Stomach (tissue), 9 donors: Measurements from ENCODE around the gene SLC5A10. TPM values are rescaled to one million over a fixed set of nuclear protein-coding genes. Genes with fewer than 3 reads are reported as not detected.
"Not testable (repeated sequence)": the region's sequence is repeated elsewhere in the genome, so short reads cannot be mapped to it uniquely, and the experiment has no call there.

Experiments
- DNase-seq, 2 donors: peaks; one replicate each; pipeline versions ENCODE4 v3.0.0 to v3.0.0-alpha.2; 2013 to 2019
- H3K27ac ChIP-seq, 5 donors: fragments of 200-600 bp in 4 of 5; sonication (generic) in 4 of 5; one replicate each; pipeline ENCODE4 v1.5.1; 2013 to 2019; ENCODE audit warnings: mild to moderate bottlenecking in 1 of 5, moderate library complexity in 1 of 5
- H3K27me3 ChIP-seq, 3 donors: fragments of 200-600 bp; sonication (generic); one replicate each; pipeline ENCODE4 v1.5.1; 2017 to 2019; ENCODE audit warnings: mixed run types in 1 of 3
- H3K36me3 ChIP-seq, 4 donors: fragments of 200-600 bp; sonication (generic); 1 replicate in 3 of 4; 2 replicates in 1 of 4; pipeline ENCODE4 v1.5.1; 2016 to 2019
- H3K4me1 ChIP-seq, 4 donors: fragments of 200-600 bp; sonication (generic); one replicate each; pipeline ENCODE4 v1.5.1; 2016 to 2019
- H3K4me3 ChIP-seq, 4 donors: fragments of 200-600 bp; sonication (generic) in 3 of 4; one replicate each; pipeline ENCODE4 v1.5.1; 2016 to 2019; ENCODE audit warnings: mild to moderate bottlenecking in 1 of 4
- H3K9me3 ChIP-seq, 4 donors: fragments of 200-600 bp; sonication (generic); one replicate each; pipeline ENCODE4 v1.5.1; 2016 to 2019
- CTCF ChIP-seq, 7 experiments: fragments of 450-650 bp in 4 of 7; fragments of 200-600 bp in 3 of 7; sonication (generic) in 3 of 7; IDR thresholded peaks; one replicate each; pipeline ENCODE4 v1.5.1; 2016 to 2019; ENCODE audit warnings: antibody characterized with exemption in 7 of 7, control low read depth in 2 of 7, mild to moderate bottlenecking in 1 of 7
- EP300 ChIP-seq: sonication (generic); formaldehyde crosslinking; IDR thresholded peaks from one replicate; pipeline ENCODE4 v1.6.1; 2017; ENCODE audit warnings: antibody characterized with exemption
- POLR2A ChIP-seq, 4 donors: fragments of 450-650 bp; IDR thresholded peaks; one replicate each; pipeline ENCODE4 v1.6.1; 2016; ENCODE audit warnings: antibody characterized with exemption in 4 of 4, control low read depth in 2 of 4, mild to moderate bottlenecking in 1 of 4, moderate library complexity in 1 of 4
- POLR2AphosphoS5 ChIP-seq, 3 donors: sonication (generic); formaldehyde crosslinking; IDR thresholded peaks; one replicate each; pipeline ENCODE4 v1.6.1; 2016; ENCODE audit warnings: antibody characterized with exemption in 3 of 3
- WGBS, 5 donors: extraction: QIAGEN DNeasy Blood & Tissue Kit in 3 of 5; methylation state at CpG; one replicate each; pipeline versions ENCODE4 v1.1.5 to v1.1.7; 2013 to 2018; 5-methylcytosine and 5-hydroxymethylcytosine counted together
- intact Hi-C: fragments of 100-400 bp; cut with DNase I; formaldehyde crosslinking; loops from one replicate; pipeline ENCODE4 v1.15.1; 2023; ENCODE audit warnings: low total_unique reads
- polyA plus RNA-seq, 3 donors: library from polyadenylated mRNA; stranded (reverse); fragments of 200-250 nt; gene quantifications; one replicate each; pipeline ENCODE4 v1.2.3, GENCODE V29; 2013
- total RNA-seq, 5 donors: library from RNA; depleted of rRNA; stranded (reverse); fragments of >200 nt; gene quantifications; one replicate each; pipeline versions ENCODE4 v1.1.0 to v1.2.3, GENCODE V29; 2014 to 2016
- donor health status: healthy with polysubstance abuse.
- donor health status: Bipolar disorder and iron deficiency.
- donor health status: healthy.

SLC5A10 gene
- total and polyA plus RNA-seq, 8 donors = 0.06 to 0.46 (median 0.13) TPM; not detected in 5

GRCh38 chr17:18920911-18921441 is 31.0 kb upstream of the SLC5A10 start:
- peaks cover 14 to 47% (median 28%) of the 10 kb centered on the region in 4 donors for H3K4me1 ChIP-seq
- DNase-seq = no peak
- 20 to 39% (median 32%) methylated on average over 6 of the region's 6 CpGs for WGBS, 5 donors
- intact Hi-C loops = no loop called here
- peak overlapping the region in 4 of 5 donors; percentile 27 to 67 (median 49) for H3K27ac ChIP-seq
- no peak overlapping the region for H3K4me3 ChIP-seq
- H3K9me3 ChIP-seq = no peaks in the 10 kb centered on the region
- TF ChIP-seq POLR2AphosphoS5 (IDR thresholded peaks at IDR 0.05) = no peak
- no peak for TF ChIP-seq CTCF (IDR thresholded peaks at IDR 0.05)
- no peak for TF ChIP-seq EP300
- TF ChIP-seq POLR2A (IDR thresholded peaks at IDR 0.05) = no peak
- H3K27me3 ChIP-seq = no peaks in the 10 kb centered on the region
- peaks cover 10 to 46% (median 33%) of the 10 kb centered on the region in 4 donors for H3K36me3 ChIP-seq

- no peak for TF ChIP-seq EP300
- TF ChIP-seq POLR2A (IDR thresholded peaks at IDR 0.05) = no peak
- no peak for TF ChIP-seq CTCF (IDR thresholded peaks at IDR 0.05)
- no peak for TF ChIP-seq POLR2AphosphoS5 (IDR thresholded peaks at IDR 0.05)
Measured at GRCh38 chr17:18921485-18921884, 30.5 kb upstream of the SLC5A10 start.

GRCh38 chr17:18921912-18922451 is 30.0 kb upstream of the SLC5A10 start:
- peak in 1 of 2 donors; percentile 48 for DNase-seq
- no peaks in the 10 kb centered on the region for H3K9me3 ChIP-seq
- intact Hi-C loops = no loop called here
- peak overlapping the region in 4 of 5 donors; percentile 27 to 67 (median 49) for H3K27ac ChIP-seq
- H3K27me3 ChIP-seq = no peaks in the 10 kb centered on the region
- H3K36me3 ChIP-seq = peaks cover 0 to 39% (median 24%) of the 10 kb centered on the region in 4 donors
- TF ChIP-seq CTCF (IDR thresholded peaks at IDR 0.05) = no peak
- TF ChIP-seq POLR2A (IDR thresholded peaks at IDR 0.05) = no peak
- TF ChIP-seq POLR2AphosphoS5 (IDR thresholded peaks at IDR 0.05) = no peak
- TF ChIP-seq EP300 = no peak
- H3K4me1 ChIP-seq = peaks cover 14 to 47% (median 28%) of the 10 kb centered on the region in 4 donors
- no peak overlapping the region for H3K4me3 ChIP-seq
- 42 to 64% (median 50%) methylated on average over 4 of the region's 4 CpGs for WGBS, 5 donors

More at GRCh38 chr17:18921485-18921884, 30.5 kb upstream of the SLC5A10 start:
- intact Hi-C loops = no loop called here
- no peak overlapping the region for H3K4me3 ChIP-seq
- peak overlapping the region in 4 of 5 donors; percentile 27 to 67 (median 49) for H3K27ac ChIP-seq
- peaks cover 14 to 47% (median 28%) of the 10 kb centered on the region in 4 donors for H3K4me1 ChIP-seq
- DNase-seq = no peak
- H3K36me3 ChIP-seq = peaks cover 5 to 40% (median 28%) of the 10 kb centered on the region in 4 donors
- 60 to 80% (median 68%) methylated on average over 2 of the region's 2 CpGs for WGBS, 5 donors
- H3K27me3 ChIP-seq = no peaks in the 10 kb centered on the region
- H3K9me3 ChIP-seq = no peaks in the 10 kb centered on the region

- peak overlapping the region in 2 of 5 donors; percentile 58 to 67 for H3K27ac ChIP-seq
- WGBS, 5 donors = 96 to 99% (median 96%) methylated on average over 7 of the region's 7 CpGs
- intact Hi-C loops = not testable (repeated sequence)
Measured at GRCh38 chr17:18922596-18922995, 29.4 kb upstream of the SLC5A10 start.

GRCh38 chr17:18925187-18925586 is 26.8 kb upstream of the SLC5A10 start:
- Histone ChIP-seq H3K9me3 (no peaks in the 10 kb centered on the region), H3K4me3 (no peak overlapping the region), H3K4me1 (peaks cover 14 to 38% (median 21%) of the 10 kb centered on the region in 4 donors), H3K27me3 (no peaks in the 10 kb centered on the region), H3K36me3 (peaks cover 15 to 53% (median 39%) of the 10 kb centered on the region in 4 donors), H3K27ac (no peak overlapping the region)
- TF ChIP-seq POLR2A (IDR thresholded peaks at IDR 0.05) = no peak
- no peak for TF ChIP-seq CTCF (IDR thresholded peaks at IDR 0.05)
- no peak for TF ChIP-seq POLR2AphosphoS5 (IDR thresholded peaks at IDR 0.05)
- TF ChIP-seq EP300 = no peak
- WGBS, 5 donors = 95 to 100% (median 100%) methylated on average over 1 of the region's 1 CpG
- intact Hi-C loops = no loop called here
- no peak for DNase-seq

More at GRCh38 chr17:18922596-18922995, 29.4 kb upstream of the SLC5A10 start:
- Histone ChIP-seq H3K36me3 (peaks cover 0 to 42% (median 24%) of the 10 kb centered on the region in 4 donors), H3K4me1 (peaks cover 14 to 47% (median 28%) of the 10 kb centered on the region in 4 donors)
- not testable (repeated sequence) for H3K27me3 ChIP-seq, DNase-seq, H3K4me3 ChIP-seq, H3K9me3 ChIP-seq
